ENCODE measurements around the gene P2RX1.
"Not testable (repeated sequence)": the region's sequence is repeated elsewhere in the genome, so short reads cannot be mapped to it uniquely, and the experiment has no call there.

P2RX1 gene

DNA sequence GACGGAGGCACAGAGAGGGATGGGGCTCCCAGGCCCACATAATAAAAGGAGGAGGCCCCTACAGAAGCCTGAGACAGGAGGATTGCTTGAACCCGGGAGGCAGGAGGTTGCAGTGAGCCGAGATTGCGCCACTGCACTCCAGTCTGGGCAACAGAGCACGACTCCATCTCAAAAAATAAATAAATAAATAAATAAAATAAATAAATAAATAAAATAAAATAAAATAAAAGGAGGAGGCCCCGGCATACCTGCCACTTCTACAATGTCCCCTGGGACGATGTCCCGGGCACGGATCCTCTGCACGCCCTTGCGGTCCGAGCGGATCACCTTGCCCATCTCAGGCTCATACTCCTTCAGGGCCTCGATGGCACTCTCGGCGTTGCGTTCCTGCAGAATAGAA is 34.7 kb upstream of the P2RX1 start:
- DNase-seq, result no peak

DNA sequence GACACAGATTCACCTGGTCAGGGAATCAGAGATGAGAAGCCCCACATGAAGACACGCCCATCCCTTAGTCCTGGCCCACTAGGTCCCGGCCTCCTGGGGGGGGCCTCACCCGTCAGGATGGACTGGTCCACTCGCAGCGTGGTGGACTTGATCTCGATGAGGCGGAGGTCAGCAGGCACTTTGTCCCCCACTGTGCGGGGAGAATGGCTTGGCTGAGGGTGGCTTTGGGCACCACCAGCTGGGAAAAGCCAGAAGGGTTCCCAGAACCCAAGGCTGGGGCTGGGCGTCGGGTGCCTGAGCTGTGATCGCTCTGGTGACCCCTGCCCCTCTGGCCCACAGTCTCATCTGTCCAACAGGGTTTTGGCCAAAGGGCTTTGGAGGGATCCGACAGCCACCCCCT is 34.3 kb upstream of the P2RX1 start:
- DNase-seq, result no peak

- no peak for DNase-seq
Observed at GRCh38 chr17:3949418-3949817, 33.2 kb upstream of the P2RX1 start.

DNA sequence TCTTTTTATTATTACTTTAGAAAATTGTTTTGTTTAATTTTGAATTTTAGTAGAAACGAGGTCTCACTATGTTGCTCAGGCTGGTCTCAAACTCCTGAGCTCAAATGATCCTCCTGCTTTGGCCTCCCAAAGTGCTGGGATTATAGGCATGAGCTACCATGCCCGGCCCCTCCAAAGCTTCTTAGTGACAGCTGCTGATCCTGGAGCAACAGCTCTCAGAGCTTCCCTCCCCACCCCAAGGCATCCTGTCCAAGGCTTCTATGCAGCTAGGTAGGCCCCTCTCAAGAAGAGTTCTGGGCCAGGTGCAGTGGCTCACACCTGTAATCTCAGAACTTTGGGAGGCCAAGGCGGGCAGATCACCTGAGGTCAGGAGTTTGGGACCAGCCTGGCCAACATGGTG is 32.3 kb upstream of the P2RX1 start:
- not testable (repeated sequence) for DNase-seq

DNA sequence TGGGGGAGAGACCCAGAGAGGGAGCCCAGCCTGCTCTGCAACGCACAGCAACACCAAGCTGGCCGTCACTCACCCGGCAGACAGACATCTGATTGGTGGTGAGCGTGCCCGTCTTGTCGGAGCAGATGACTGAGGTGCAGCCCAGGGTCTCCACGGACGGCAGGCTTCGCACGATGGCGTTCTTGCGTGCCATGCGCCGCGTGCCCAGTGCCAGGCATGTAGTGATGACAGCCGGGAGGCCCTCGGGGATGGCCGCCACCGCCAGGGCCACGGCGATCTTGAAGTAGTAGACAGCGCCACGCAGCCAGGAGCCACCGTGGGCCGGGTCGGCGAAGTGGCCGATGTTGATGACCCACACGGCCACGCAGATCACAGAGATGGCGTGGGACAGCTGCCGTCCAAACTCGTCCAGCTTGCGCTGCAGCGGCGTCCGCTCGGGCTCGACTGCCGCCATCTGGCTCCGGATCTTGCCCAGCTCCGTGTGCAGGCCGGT is 31.1 kb upstream of the P2RX1 start:
- DNase-seq, result no peak

DNA sequence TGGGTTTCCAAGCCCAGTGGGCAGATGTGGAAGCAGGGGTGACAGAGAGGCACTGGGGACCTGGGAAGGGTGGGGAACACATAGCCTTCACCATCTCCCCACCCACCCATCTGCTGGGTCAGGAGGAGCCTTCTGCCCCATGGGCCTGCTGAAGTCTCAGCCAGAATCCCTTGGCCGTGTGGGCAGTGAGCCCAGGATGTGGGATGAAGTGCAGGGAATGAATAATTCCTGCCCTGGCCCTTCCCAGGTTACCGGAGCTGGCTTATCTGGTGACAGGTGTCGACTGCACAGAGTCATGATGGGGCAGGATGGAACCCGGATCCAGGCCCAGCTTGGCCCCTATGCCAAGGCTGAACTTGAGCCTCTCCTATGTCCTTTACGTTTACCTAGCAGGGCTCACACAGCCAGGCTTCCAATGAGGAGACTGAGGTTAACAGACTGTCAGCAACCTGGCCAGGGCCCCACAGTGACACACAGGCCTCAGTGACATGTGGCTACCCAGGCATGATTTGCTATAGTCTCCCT is 30.5 kb upstream of the P2RX1 start:
- no peak for DNase-seq

- no peak for DNase-seq
Observed at GRCh38 chr17:3944485-3945388, 28.5 kb upstream of the P2RX1 start.

GRCh38 chr17:3943240-3943891 is 27.1 kb upstream of the P2RX1 start:
- no peak for DNase-seq

DNA sequence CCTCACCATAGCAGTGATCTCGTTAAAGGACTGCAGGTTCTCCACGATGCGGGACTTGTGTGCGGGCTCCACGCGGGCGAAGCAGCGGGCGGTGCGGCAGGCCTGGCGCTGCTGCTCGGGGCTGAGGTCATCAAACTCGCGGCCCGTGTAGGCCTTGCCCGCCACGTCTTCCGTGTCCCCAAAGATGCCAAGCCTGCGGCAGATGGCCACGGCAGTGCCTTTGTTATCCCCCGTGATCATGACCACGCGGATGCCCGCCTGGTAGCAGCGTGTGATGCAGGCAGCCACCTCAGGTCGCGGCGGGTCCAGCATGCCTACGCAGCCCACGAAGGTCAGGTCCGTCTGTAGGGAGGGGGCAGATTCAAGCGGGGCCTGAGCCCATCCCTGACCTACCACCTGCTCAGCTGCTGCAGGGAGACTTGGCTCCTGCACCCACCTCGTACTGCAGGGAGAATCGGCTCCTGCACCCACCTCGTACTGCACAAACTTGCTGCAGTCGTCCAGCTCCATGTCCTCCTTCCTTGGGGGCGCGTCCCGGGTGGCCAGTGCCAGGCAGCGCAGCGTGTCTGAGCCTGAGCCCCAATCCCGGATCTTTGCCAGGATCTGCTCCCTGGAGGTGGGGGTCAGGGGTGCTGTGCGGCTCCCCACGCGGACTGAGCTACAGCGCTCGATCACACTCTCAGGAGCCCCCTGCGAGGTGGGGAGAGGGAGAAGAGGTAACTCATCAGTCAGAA is 24.9 kb upstream of the P2RX1 start:
- DNase-seq, result no peak

- no peak for DNase-seq
Observed at GRCh38 chr17:3937359-3937758, 21.1 kb upstream of the P2RX1 start.

- DNase-seq, result no peak
Observed at GRCh38 chr17:3935825-3936355, 19.6 kb upstream of the P2RX1 start.

GRCh38 chr17:3935140-3935542 is 18.9 kb upstream of the P2RX1 start:
- no peak for DNase-seq

DNA sequence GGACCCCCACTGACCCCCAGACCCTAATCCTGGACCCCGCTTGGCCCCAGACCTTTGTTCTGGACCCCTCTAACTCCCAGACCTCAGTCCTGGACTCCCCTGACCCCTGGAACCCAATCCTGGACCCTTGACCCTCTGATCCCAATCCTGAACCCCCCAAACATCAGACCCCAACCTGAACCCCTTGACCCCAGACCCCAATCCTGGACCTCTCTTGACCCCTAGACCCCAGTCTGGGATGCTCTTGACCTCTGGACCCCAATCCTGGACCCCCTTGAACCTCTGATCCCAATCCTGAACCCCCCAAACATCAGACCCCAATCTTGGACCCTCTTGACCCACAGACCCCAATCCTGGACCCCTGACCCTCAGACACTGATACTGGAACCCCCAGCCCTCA is 13.5 kb upstream of the P2RX1 start:
- DNase-seq, result no peak

- DNase-seq, result no peak
Observed at GRCh38 chr17:3929181-3929580, 12.9 kb upstream of the P2RX1 start.

DNA sequence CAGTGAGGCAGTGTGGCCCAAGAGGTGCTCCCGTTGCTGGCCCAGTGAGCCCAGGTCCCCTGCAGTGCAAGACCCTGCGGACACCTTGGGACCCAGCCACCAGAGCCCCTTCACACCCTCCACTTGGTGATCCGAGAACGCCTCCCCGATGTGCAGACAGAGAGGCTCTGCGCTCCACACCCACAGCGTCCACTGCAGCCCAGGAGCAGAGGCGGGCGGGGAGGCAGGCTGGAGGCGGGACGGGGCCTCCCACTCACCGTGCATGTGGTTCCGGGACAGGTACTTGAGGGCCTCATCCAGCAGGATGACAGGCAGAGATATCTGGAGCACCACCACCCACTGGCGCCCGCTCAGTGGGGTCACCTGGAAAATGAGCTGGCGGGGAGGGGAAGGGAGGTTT is 12.1 kb upstream of the P2RX1 start:
- no peak for DNase-seq

DNA sequence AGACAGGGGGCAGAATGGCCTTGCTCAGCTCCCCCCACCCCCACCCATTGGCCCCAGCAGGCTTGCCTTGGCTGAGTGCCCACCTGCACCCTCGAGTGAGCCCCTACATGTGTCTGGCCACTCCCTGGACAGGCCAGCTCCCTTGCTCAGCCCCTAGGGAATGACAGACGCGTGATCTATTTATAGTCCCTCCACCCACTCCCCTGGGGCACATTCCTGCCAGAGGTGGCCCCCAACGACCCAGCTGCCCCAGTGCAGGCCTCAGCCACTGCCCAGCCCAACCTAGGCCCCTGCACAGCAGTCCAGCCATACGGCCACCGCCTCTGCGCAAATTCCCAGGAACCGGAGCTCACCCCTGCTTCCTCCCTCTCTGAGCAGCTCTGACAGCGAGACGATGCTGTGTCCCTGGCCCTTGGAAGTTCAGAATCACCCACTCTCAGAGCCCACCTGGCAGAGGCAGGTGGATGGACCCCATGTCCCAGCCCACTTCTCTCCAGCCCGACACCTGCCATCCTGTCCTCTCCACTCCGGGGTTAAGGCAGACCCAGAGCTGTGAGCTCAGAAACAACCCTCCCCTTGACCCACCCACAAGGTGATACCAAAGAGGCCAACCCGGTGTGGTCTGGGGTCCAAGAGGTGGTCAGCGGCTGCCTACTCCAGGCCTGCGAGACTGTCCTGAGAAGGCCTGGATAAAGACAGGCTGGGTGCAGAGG is 11.5 kb upstream of the P2RX1 start:
- DNase-seq, result no peak

DNA sequence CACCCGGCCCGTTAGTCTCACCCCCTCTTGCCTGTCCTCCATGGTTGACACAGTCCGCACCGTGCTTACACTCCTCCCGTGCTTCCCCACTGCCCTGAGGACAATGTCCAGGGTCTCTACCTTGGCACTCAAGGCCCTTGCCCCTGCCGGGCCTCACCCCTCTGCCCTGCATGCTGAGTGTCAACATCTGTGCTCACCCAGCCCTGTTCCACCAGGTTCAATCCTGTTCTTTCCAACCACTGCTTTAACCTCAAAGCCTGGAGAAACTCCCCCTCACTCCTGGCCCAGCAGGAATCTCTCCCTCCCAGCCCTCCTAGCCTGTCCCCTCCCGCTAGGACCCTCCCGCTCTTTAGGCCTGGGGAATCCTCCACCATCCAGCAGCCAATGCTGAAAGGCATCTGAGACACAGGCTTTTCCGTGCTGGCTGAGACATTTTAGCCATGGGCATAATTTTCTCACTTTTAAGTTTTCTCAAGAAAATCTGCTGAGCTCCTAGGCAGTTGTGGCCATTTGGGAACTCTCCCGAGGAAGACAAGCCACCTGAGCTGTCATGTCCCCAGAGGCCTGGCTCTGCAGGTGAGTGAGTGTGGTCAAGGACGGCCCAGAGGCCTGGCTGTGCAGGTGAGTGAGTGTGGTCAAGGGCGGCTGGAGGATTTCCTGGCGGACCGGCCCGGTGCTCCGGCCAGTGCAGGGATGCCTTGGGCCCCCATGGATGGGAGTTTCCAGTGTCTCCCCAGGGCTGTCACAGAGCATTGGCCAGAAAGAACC is 10.8 kb upstream of the P2RX1 start:
- DNase-seq, result no peak

- no peak for DNase-seq
Observed at GRCh38 chr17:3925684-3926485, 9.6 kb upstream of the P2RX1 start.

GRCh38 chr17:3924512-3925350 is 8.5 kb upstream of the P2RX1 start:
- no peak for DNase-seq

Measured in NCI-H524 treated with DMSO at 0.1 percent for 48 hours (cell line).